ENCODE results near the gene LAMC2.
"Not testable (repeated sequence)": the region's sequence is repeated elsewhere in the genome, so short reads cannot be mapped to it uniquely, and the experiment has no call there.

LAMC2 gene

GRCh38 chr1:183185941-183186490, at the start of gene LAMC2:
Gene LAMC2 (plus strand): TSS chr1:183186264. CDS start chr1:183186353, 89 bp downstream.
- DNase-seq, result no peak

- DNase-seq, result no peak
These were observed 48.3 kb upstream of the LAMC2 start for GRCh38 chr1:183137782-183138181.

- no peak for DNase-seq
These were observed 47.8 kb upstream of the LAMC2 start for GRCh38 chr1:183138301-183138700.

GRCh38 chr1:183139281-183139942, 46.7 kb upstream of the LAMC2 start:
- DNase-seq, result no peak

GRCh38 chr1:183140633-183141032, 45.4 kb upstream of the LAMC2 start:
- DNase-seq, result no peak

GRCh38 chr1:183142171-183142570, 43.9 kb upstream of the LAMC2 start:
- no peak for DNase-seq

- DNase-seq, result no peak
These were observed 42.3 kb upstream of the LAMC2 start for GRCh38 chr1:183143576-183144315.

GRCh38 chr1:183144752-183145151, 41.3 kb upstream of the LAMC2 start:
- no peak for DNase-seq

- DNase-seq, result no peak
These were observed 38.3 kb upstream of the LAMC2 start for GRCh38 chr1:183147735-183148134.

- DNase-seq, result no peak
These were observed 37.5 kb upstream of the LAMC2 start for GRCh38 chr1:183148599-183148998.

GRCh38 chr1:183149273-183149672, 36.8 kb upstream of the LAMC2 start:
- DNase-seq, result no peak

GRCh38 chr1:183150032-183150431, 36.0 kb upstream of the LAMC2 start:
- not testable (repeated sequence) for DNase-seq

GRCh38 chr1:183150445-183150844, 35.6 kb upstream of the LAMC2 start:
- no peak for DNase-seq

- DNase-seq, result no peak
These were observed 33.9 kb upstream of the LAMC2 start for GRCh38 chr1:183152180-183152579.

- no peak for DNase-seq
These were observed 30.1 kb upstream of the LAMC2 start for GRCh38 chr1:183155939-183156338.

- DNase-seq, result no peak
These were observed 26.1 kb upstream of the LAMC2 start for GRCh38 chr1:183159960-183160359.

GRCh38 chr1:183161391-183161790, 24.7 kb upstream of the LAMC2 start:
- no peak for DNase-seq

GRCh38 chr1:183163316-183163715, 22.7 kb upstream of the LAMC2 start:
- DNase-seq, result no peak

GRCh38 chr1:183164340-183164739, 21.7 kb upstream of the LAMC2 start:
- DNase-seq, result no peak

- DNase-seq, result no peak
These were observed 21.1 kb upstream of the LAMC2 start for GRCh38 chr1:183164963-183165362.

- DNase-seq, result no peak
These were observed 20.6 kb upstream of the LAMC2 start for GRCh38 chr1:183165456-183165855.

GRCh38 chr1:183166454-183166853, 19.6 kb upstream of the LAMC2 start:
- DNase-seq, result no peak

GRCh38 chr1:183167676-183168075, 18.4 kb upstream of the LAMC2 start:
- no peak for DNase-seq

- no peak for DNase-seq
These were observed 17.8 kb upstream of the LAMC2 start for GRCh38 chr1:183168308-183168707.
